SK-N-MC (cell line): Measurements from ENCODE around the gene DOCK4.
"Not testable (repeated sequence)": the region's sequence is repeated elsewhere in the genome, so short reads cannot be mapped to it uniquely, and the experiment has no call there.

ENCODE experiments used
- DNase-seq: peaks from one replicate; pipeline ENCODE4 v3.0.0-alpha.2; 2011; ENCODE audit warnings: low read depth, low spot score
- H3K27ac ChIP-seq: fragments of 200-600 bp; sonication (generic); 2 replicates; pipeline ENCODE4 v1.5.1; 2016; ENCODE audit warnings: mixed run types
- H3K36me3 ChIP-seq: fragments of 200-600 bp; sonication (generic); 2 replicates; pipeline ENCODE4 v1.6.1; 2017; ENCODE audit warnings: antibody characterized with exemption, low read length, mixed read lengths; ENCODE audit not compliant: insufficient read depth
- H3K4me3 ChIP-seq: fragments of 200-600 bp; sonication (generic); 2 replicates; pipeline ENCODE4 v1.5.1; 2016
- H3K9ac ChIP-seq: fragments of 200-600 bp; sonication (generic); 2 replicates; pipeline ENCODE4 v1.8.0; 2017; ENCODE audit warnings: mixed run types, mixed read lengths; ENCODE audit not compliant: insufficient read length
- H3K9me3 ChIP-seq: fragments of 200-600 bp; sonication (generic); 2 replicates; pipeline ENCODE4 v1.6.1; 2017; ENCODE audit warnings: low read depth, mild to moderate bottlenecking, antibody characterized with exemption, low read length, moderate library complexity, mixed read lengths
- EZH2 ChIP-seq: fragments of 200-600 bp; sonication (generic); IDR thresholded peaks from one replicate; pipeline ENCODE4 v1.6.1; 2017; ENCODE audit warnings: antibody characterized with exemption
- FOXP2 ChIP-seq: optimal IDR thresholded peaks from 2 replicates; pipeline ENCODE3; 2011; ENCODE audit warnings: mild to moderate bottlenecking, moderate library complexity; ENCODE audit not compliant: insufficient read depth; ENCODE audit errors: extremely low read length, control extremely low read depth
- POLR2AphosphoS5 ChIP-seq: IDR thresholded peaks from 2 replicates; pipeline ENCODE4 v1.6.1; 2012; ENCODE audit warnings: mild to moderate bottlenecking, low read depth, low read length, borderline replicate concordance

The DOCK4 gene, protein sequence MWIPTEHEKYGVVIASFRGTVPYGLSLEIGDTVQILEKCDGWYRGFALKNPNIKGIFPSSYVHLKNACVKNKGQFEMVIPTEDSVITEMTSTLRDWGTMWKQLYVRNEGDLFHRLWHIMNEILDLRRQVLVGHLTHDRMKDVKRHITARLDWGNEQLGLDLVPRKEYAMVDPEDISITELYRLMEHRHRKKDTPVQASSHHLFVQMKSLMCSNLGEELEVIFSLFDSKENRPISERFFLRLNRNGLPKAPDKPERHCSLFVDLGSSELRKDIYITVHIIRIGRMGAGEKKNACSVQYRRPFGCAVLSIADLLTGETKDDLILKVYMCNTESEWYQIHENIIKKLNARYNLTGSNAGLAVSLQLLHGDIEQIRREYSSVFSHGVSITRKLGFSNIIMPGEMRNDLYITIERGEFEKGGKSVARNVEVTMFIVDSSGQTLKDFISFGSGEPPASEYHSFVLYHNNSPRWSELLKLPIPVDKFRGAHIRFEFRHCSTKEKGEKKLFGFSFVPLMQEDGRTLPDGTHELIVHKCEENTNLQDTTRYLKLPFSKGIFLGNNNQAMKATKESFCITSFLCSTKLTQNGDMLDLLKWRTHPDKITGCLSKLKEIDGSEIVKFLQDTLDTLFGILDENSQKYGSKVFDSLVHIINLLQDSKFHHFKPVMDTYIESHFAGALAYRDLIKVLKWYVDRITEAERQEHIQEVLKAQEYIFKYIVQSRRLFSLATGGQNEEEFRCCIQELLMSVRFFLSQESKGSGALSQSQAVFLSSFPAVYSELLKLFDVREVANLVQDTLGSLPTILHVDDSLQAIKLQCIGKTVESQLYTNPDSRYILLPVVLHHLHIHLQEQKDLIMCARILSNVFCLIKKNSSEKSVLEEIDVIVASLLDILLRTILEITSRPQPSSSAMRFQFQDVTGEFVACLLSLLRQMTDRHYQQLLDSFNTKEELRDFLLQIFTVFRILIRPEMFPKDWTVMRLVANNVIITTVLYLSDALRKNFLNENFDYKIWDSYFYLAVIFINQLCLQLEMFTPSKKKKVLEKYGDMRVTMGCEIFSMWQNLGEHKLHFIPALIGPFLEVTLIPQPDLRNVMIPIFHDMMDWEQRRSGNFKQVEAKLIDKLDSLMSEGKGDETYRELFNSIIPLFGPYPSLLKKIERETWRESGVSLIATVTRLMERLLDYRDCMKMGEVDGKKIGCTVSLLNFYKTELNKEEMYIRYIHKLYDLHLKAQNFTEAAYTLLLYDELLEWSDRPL (N-terminal part only)

DNA sequence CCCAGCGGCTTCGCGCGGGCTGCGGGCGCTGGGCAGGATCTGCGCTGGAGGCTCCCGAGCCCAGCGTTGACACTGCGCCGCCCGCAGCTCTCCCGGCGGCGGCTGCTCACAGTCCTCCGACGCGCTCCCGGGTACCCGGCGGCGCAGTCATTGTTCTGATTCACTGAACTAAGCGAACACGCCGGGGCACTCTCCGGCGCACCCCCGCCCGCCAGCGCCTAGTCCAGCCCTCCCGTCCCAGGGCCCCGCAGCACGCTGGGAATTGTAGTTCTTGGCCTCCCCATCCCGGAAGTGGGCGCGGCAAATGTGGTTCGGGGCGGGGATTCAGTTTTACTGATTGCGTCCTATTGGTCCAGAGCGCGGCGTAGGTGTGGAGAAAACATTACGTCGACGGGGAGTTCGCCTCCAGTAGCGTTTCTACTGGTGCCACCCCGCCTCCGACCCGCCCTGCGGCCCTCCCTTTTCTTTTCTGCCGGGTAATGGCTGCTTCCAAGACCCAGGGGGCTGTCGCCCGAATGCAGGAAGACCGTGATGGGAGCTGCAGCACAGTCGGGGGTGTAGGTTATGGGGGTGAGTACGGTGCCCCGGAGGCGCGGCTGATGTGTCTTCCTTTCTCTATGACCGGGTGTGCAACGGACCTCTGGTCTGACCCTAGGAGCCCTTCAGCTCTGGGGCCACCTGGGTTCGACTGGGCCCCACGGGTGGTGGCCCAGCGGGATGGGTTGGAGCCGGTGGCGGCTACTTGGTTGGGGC is at the start of gene DOCK4, which contains the start of gene ZNF277:
Gene DOCK4, minus strand, starts transcription at position 162 of the 753 bp plus-strand sequence. CDS start 261 bp downstream, outside the sequence.
Gene ZNF277, plus strand, starts transcription at position 458 of the 753 bp plus-strand sequence. Its CDS starts 22 bp downstream, at position 480.
- peak within 1 kb of the TSS; percentile 88 for H3K9ac ChIP-seq
- peak; percentile 96 for DNase-seq
- H3K27ac ChIP-seq = no peak within 1 kb of the TSS
- peak within 1 kb of the TSS; percentile 100 for H3K4me3 ChIP-seq
- no peaks in the 10 kb centered on the region for H3K9me3 ChIP-seq
- no peaks in the 10 kb centered on the region for H3K36me3 ChIP-seq
- TF ChIP-seq EZH2 = no peak
- TF ChIP-seq POLR2AphosphoS5 = peak; percentile 85

- no peak for TF ChIP-seq POLR2AphosphoS5
- no peak for TF ChIP-seq EZH2
- no peak for TF ChIP-seq FOXP2
- no peak for DNase-seq
- H3K9me3 ChIP-seq = no peaks in the 10 kb centered on the region
- no peaks in the 10 kb centered on the region for H3K36me3 ChIP-seq
- no peak overlapping the region for H3K9ac ChIP-seq
- no peak overlapping the region for H3K4me3 ChIP-seq
- H3K27ac ChIP-seq = no peak overlapping the region
Measured at GRCh38 chr7:112255388-112255720, 49.2 kb upstream of the DOCK4 start.

- H3K36me3 ChIP-seq = no peaks in the 10 kb centered on the region
- no peak for TF ChIP-seq EZH2
- TF ChIP-seq POLR2AphosphoS5 = no peak
- no peaks in the 10 kb centered on the region for H3K9me3 ChIP-seq
- H3K4me3 ChIP-seq = no peak overlapping the region
- DNase-seq = no peak
- no peak overlapping the region for H3K9ac ChIP-seq
- no peak overlapping the region for H3K27ac ChIP-seq
Measured at GRCh38 chr7:112254709-112255387, 48.6 kb upstream of the DOCK4 start.

DNA sequence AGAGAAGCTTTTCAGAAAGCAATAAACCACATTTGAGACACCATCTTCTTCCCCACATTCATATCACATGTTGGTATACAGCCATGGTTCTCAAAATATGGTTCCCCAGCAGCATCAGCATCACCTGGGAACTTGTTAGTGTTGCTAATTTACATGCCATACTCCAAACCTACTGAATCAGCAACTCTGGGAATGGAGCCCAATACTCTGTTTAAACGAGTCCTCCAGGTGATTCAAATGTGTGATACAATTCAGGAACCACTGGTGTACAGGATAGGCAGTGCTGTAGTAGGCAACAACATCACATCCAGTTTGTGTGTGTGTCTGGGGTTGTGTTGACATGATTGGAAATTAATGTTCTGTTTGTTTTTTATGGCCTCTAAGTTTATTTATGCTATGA is 48.0 kb upstream of the DOCK4 start:
- no peak overlapping the region for H3K9ac ChIP-seq
- TF ChIP-seq POLR2AphosphoS5 (no peak), EZH2 (no peak), FOXP2 (no peak)
- no peak for DNase-seq

GRCh38 chr7:112252691-112253090 is 46.5 kb upstream of the DOCK4 start:
- Histone ChIP-seq H3K27ac (no peak overlapping the region), H3K4me3 (no peak overlapping the region), H3K9me3 (no peaks in the 10 kb centered on the region), H3K36me3 (no peaks in the 10 kb centered on the region), H3K9ac (no peak overlapping the region)
- no peak for DNase-seq
- no peak for TF ChIP-seq FOXP2
- TF ChIP-seq POLR2AphosphoS5 = no peak
- no peak for TF ChIP-seq EZH2

More for the DNA sequence above, 48.0 kb upstream of the DOCK4 start:
- no peaks in the 10 kb centered on the region for H3K36me3 ChIP-seq
- H3K27ac ChIP-seq = no peak overlapping the region
- H3K4me3 ChIP-seq = no peak overlapping the region
- H3K9me3 ChIP-seq = no peaks in the 10 kb centered on the region

DNA sequence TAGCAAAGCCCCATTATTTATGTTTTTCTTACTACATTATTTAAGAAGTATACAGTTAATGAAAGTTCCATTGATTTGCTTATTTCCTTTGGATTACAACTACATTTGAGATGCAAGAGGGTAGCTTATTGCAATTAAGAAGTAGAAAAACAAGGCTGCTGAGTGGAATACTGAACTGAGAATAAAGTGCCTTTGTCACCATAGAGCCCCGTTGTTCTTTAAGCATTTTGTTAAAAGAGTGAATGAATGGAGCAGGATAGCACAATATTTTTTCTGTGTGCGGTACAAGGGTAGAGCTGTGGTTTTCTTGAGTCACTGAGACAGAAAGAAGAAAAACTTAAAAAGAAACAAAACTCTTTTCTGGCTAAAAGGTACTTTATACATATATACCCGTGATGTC is 45.9 kb upstream of the DOCK4 start:
- TF ChIP-seq FOXP2 (no peak), POLR2AphosphoS5 (no peak), EZH2 (no peak)

DNA sequence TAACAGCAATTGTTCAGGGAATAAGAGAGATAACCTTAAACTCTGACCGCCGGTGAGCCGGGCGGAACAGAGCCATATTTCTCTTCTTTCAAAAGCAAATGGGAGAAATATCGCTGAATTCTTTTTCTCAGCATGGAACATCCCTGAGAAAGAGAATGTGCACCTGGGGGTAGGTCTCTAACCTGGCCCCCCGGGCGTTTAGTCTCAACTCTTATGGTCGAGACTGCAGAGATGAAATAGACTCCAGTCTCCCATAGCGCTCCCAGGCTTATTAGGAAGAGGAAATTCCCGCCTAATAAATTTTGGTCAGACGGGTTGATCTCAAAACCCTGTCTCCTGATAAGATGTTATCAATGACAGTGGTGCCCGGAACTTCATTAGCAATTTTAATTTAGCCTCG is 43.8 kb upstream of the DOCK4 start:
- not testable (repeated sequence) for H3K36me3 ChIP-seq, H3K4me3 ChIP-seq, H3K9ac ChIP-seq, H3K9me3 ChIP-seq, DNase-seq, H3K27ac ChIP-seq

More for the DNA sequence above, 45.9 kb upstream of the DOCK4 start:
- DNase-seq = no peak
- H3K27ac ChIP-seq = no peak overlapping the region
- no peak overlapping the region for H3K9ac ChIP-seq
- H3K9me3 ChIP-seq = no peaks in the 10 kb centered on the region
- no peaks in the 10 kb centered on the region for H3K36me3 ChIP-seq
- no peak overlapping the region for H3K4me3 ChIP-seq
